Parathyroid adenoma (tissue), 2 donors: Measurements from ENCODE around the gene COL23A1.
A peak's percentile ranks its signal among the peaks of the same experiment; 100 is the strongest.

Experiments
- H2AFZ ChIP-seq: fragments of 300-600 bp; sonication (generic); one replicate; pipeline ENCODE4 v1.7.0; 2017; ENCODE audit warnings: antibody characterized with exemption, mild to moderate bottlenecking
- H3K27ac ChIP-seq: fragments of 300-600 bp; sonication (generic); one replicate; pipeline ENCODE4 v1.7.0; 2017
- H3K27me3 ChIP-seq: fragments of 300-600 bp; sonication (generic); one replicate; pipeline ENCODE4 v1.7.0; 2017; ENCODE audit warnings: low read length; ENCODE audit not compliant: control insufficient read depth, insufficient read depth
- H3K36me3 ChIP-seq: fragments of 300-600 bp; sonication (generic); one replicate; pipeline ENCODE4 v1.7.0; 2017; ENCODE audit warnings: low read length; ENCODE audit not compliant: control insufficient read depth, insufficient read depth
- H3K4me1 ChIP-seq: fragments of 300-600 bp; sonication (generic); one replicate; pipeline ENCODE4 v1.7.0; 2017; ENCODE audit warnings: control low read depth
- H3K4me2 ChIP-seq: fragments of 300-600 bp; sonication (generic); one replicate; pipeline ENCODE4 v1.7.0; 2017; ENCODE audit warnings: low read length
- H3K4me3 ChIP-seq: fragments of 300-600 bp; sonication (generic); one replicate; pipeline ENCODE4 v1.7.0; 2017; ENCODE audit warnings: low read depth, low read length
- H3K79me2 ChIP-seq: fragments of 300-600 bp; sonication (generic); one replicate; pipeline ENCODE4 v1.7.0; 2017; ENCODE audit warnings: control low read depth
- H3K9ac ChIP-seq: fragments of 300-600 bp; sonication (generic); one replicate; pipeline ENCODE4 v1.7.0; 2017; ENCODE audit warnings: mild to moderate bottlenecking
- H3K9me3 ChIP-seq: fragments of 300-600 bp; sonication (generic); one replicate; pipeline ENCODE4 v1.7.0; 2017; ENCODE audit warnings: low read length; ENCODE audit not compliant: control insufficient read depth
- TF ChIP-seq, protein P1 (sequence below): fragments of 300-600 bp; sonication (generic); IDR thresholded peaks from one replicate; pipeline ENCODE4 v1.7.0; 2017; ENCODE audit warnings: antibody characterized with exemption, mild to moderate bottlenecking
- donor health status: primary hyperparathyroidism.

Gene COL23A1

GRCh38 chr5:178416206-178416882 lies 173.8 kb downstream of the COL23A1 start:
- TF ChIP-seq, protein P1, sequence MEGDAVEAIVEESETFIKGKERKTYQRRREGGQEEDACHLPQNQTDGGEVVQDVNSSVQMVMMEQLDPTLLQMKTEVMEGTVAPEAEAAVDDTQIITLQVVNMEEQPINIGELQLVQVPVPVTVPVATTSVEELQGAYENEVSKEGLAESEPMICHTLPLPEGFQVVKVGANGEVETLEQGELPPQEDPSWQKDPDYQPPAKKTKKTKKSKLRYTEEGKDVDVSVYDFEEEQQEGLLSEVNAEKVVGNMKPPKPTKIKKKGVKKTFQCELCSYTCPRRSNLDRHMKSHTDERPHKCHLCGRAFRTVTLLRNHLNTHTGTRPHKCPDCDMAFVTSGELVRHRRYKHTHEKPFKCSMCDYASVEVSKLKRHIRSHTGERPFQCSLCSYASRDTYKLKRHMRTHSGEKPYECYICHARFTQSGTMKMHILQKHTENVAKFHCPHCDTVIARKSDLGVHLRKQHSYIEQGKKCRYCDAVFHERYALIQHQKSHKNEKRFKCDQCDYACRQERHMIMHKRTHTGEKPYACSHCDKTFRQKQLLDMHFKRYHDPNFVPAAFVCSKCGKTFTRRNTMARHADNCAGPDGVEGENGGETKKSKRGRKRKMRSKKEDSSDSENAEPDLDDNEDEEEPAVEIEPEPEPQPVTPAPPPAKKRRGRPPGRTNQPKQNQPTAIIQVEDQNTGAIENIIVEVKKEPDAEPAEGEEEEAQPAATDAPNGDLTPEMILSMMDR = no peak
- H3K4me3 ChIP-seq = no peak overlapping the region
- H3K4me2 ChIP-seq = peak overlapping the region; percentile 19
- H3K27ac ChIP-seq = peak overlapping the region; percentile 93
- no peaks in the 10 kb centered on the region for H3K79me2 ChIP-seq
- peaks cover 37% of the 10 kb centered on the region for H3K4me1 ChIP-seq
- H3K9me3 ChIP-seq = no peaks in the 10 kb centered on the region
- H2AFZ ChIP-seq = peak overlapping the region; percentile 35
- no peaks in the 10 kb centered on the region for H3K36me3 ChIP-seq
- no peak overlapping the region for H3K9ac ChIP-seq
- H3K27me3 ChIP-seq = no peaks in the 10 kb centered on the region

GRCh38 chr5:178415353-178415752 lies 174.8 kb downstream of the COL23A1 start:
- Histone ChIP-seq H3K9ac (no peak overlapping the region), H3K4me2 (no peak overlapping the region), H3K9me3 (no peaks in the 10 kb centered on the region), H3K27me3 (no peaks in the 10 kb centered on the region), H3K4me3 (no peak overlapping the region), H3K4me1 (peaks cover 37% of the 10 kb centered on the region), H3K27ac (no peak overlapping the region), H3K79me2 (no peaks in the 10 kb centered on the region), H2AFZ (no peak overlapping the region), H3K36me3 (no peaks in the 10 kb centered on the region)
- TF ChIP-seq, protein P1 = no peak

- Histone ChIP-seq H3K79me2 (no peaks in the 10 kb centered on the region), H3K4me2 (no peak overlapping the region), H3K36me3 (no peaks in the 10 kb centered on the region)
Measured at GRCh38 chr5:178413988-178414387, 176.2 kb downstream of the COL23A1 start.

DNA sequence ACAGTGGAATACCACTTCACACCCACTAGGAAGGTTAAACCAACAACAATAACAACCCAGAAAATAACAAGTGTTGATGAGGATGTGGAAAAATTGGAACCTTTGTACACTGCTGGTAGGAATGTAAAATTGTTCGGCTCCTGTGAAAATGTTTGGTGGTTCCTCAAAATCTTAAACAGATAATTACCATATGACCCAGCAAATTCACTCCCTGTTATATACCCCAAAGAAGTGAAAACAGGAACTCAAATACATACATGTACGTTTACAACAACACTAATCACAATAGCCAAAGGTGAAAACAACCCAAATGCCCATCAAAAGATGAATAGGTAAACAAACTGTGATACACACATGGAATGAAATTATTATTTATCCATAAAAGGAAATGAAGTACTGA lies 179.1 kb downstream of the COL23A1 start:
- Histone ChIP-seq H3K9ac (no peak overlapping the region), H3K27me3 (no peaks in the 10 kb centered on the region), H3K27ac (no peak overlapping the region), H3K4me2 (no peak overlapping the region), H3K4me1 (peaks cover under 1% of the 10 kb centered on the region), H3K4me3 (no peak overlapping the region), H3K9me3 (no peaks in the 10 kb centered on the region), H2AFZ (no peak overlapping the region), H3K36me3 (no peaks in the 10 kb centered on the region), H3K79me2 (peaks cover 3% of the 10 kb centered on the region)
- TF ChIP-seq, protein P1 = no peak

More at GRCh38 chr5:178413988-178414387, 176.2 kb downstream of the COL23A1 start:
- Histone ChIP-seq H3K27me3 (no peaks in the 10 kb centered on the region), H3K27ac (no peak overlapping the region), H2AFZ (no peak overlapping the region), H3K9ac (no peak overlapping the region), H3K9me3 (no peaks in the 10 kb centered on the region), H3K4me1 (peaks cover 29% of the 10 kb centered on the region), H3K4me3 (no peak overlapping the region)
- TF ChIP-seq, protein P1 = no peak

GRCh38 chr5:178407646-178408045 lies 182.5 kb downstream of the COL23A1 start:
- Histone ChIP-seq H3K9me3 (no peaks in the 10 kb centered on the region), H3K4me1 (no peaks in the 10 kb centered on the region), H3K4me2 (no peak overlapping the region), H3K9ac (no peak overlapping the region), H3K36me3 (no peaks in the 10 kb centered on the region), H3K27me3 (no peaks in the 10 kb centered on the region), H3K4me3 (no peak overlapping the region), H3K27ac (no peak overlapping the region), H3K79me2 (peaks cover 3% of the 10 kb centered on the region), H2AFZ (no peak overlapping the region)
- TF ChIP-seq, protein P1 = no peak
